Nephron progenitor cell (in vitro differentiated cells): ENCODE data around the gene BAHCC1.

Source experiments
- DNase-seq: peaks from one replicate; pipeline ENCODE4 v3.0.0; 2021
- H3K27ac Mint-ChIP-seq: 2 replicates; pipeline ENCODE4 v1.8.0; 2021; ENCODE audit warnings: mild to moderate bottlenecking, moderate library complexity, mixed read lengths
- H3K27me3 Mint-ChIP-seq: 2 replicates; pipeline ENCODE4 v1.8.0; 2021; ENCODE audit warnings: mild to moderate bottlenecking, low read depth, mixed read lengths; ENCODE audit not compliant: poor library complexity
- H3K36me3 Mint-ChIP-seq: 2 replicates; pipeline ENCODE4 v1.8.0; 2021; ENCODE audit warnings: low read depth, mixed read lengths
- H3K4me1 Mint-ChIP-seq: 2 replicates; pipeline ENCODE4 v1.8.0; 2021; ENCODE audit warnings: mixed read lengths
- H3K4me3 Mint-ChIP-seq: 2 replicates; pipeline ENCODE4 v1.8.0; 2021; ENCODE audit warnings: mild to moderate bottlenecking, moderate library complexity, mixed read lengths
- H3K9me3 Mint-ChIP-seq: 2 replicates; pipeline ENCODE4 v1.8.0; 2021; ENCODE audit warnings: mild to moderate bottlenecking, moderate library complexity, mixed read lengths
- CTCF ChIP-seq: fragments of 200-600 bp; sonication (generic); IDR thresholded peaks from 2 replicates; pipeline ENCODE4 v1.5.0; 2021; ENCODE audit warnings: antibody characterized with exemption

The BAHCC1 gene

GRCh38 chr17:81429821-81430551 lies 34.7 kb downstream of the BAHCC1 start:
- DNase-seq, result no peak
- Mint-ChIP-seq H3K36me3 (no peaks in the 10 kb centered on the region), H3K4me1 (peaks cover under 1% of the 10 kb centered on the region), H3K9me3 (no peaks in the 10 kb centered on the region), H3K27ac (no peak overlapping the region), H3K27me3 (no peaks in the 10 kb centered on the region), H3K4me3 (no peak overlapping the region)
- TF ChIP-seq CTCF, result no peak

GRCh38 chr17:81431545-81432482 lies 36.6 kb downstream of the BAHCC1 start:
- DNase-seq, result no peak
- no peaks in the 10 kb centered on the region for H3K9me3 Mint-ChIP-seq
- no peaks in the 10 kb centered on the region for H3K27me3 Mint-ChIP-seq
- peaks cover 15% of the 10 kb centered on the region for H3K4me1 Mint-ChIP-seq
- no peak for TF ChIP-seq CTCF
- no peaks in the 10 kb centered on the region for H3K36me3 Mint-ChIP-seq
- no peak overlapping the region for H3K4me3 Mint-ChIP-seq
- no peak overlapping the region for H3K27ac Mint-ChIP-seq

GRCh38 chr17:81432941-81433340 lies 37.7 kb downstream of the BAHCC1 start:
- Mint-ChIP-seq H3K4me1 (peaks cover 17% of the 10 kb centered on the region), H3K9me3 (no peaks in the 10 kb centered on the region), H3K27me3 (no peaks in the 10 kb centered on the region), H3K36me3 (no peaks in the 10 kb centered on the region), H3K27ac (no peak overlapping the region), H3K4me3 (no peak overlapping the region)
- no peak for DNase-seq
- no peak for TF ChIP-seq CTCF

GRCh38 chr17:81433656-81434055 lies 38.4 kb downstream of the BAHCC1 start:
- Mint-ChIP-seq H3K9me3 (no peaks in the 10 kb centered on the region), H3K27ac (no peak overlapping the region), H3K36me3 (no peaks in the 10 kb centered on the region), H3K4me3 (no peak overlapping the region), H3K27me3 (no peaks in the 10 kb centered on the region), H3K4me1 (peaks cover 21% of the 10 kb centered on the region)
- no peak for TF ChIP-seq CTCF
- no peak for DNase-seq

- Mint-ChIP-seq H3K27ac (no peak overlapping the region), H3K4me3 (no peak overlapping the region), H3K4me1 (peaks cover 23% of the 10 kb centered on the region), H3K36me3 (no peaks in the 10 kb centered on the region), H3K27me3 (no peaks in the 10 kb centered on the region), H3K9me3 (no peaks in the 10 kb centered on the region)
- TF ChIP-seq CTCF, result no peak
- no peak for DNase-seq
Observed at GRCh38 chr17:81434072-81434471, 38.8 kb downstream of the BAHCC1 start.
